HEK293 (cell line): Measurements from ENCODE around the gene MGME1.

ENCODE experiments used
- CTCF ChIA-PET: fragments of 350-600 bp; formaldehyde crosslinking; extraction: SDS; loops from one replicate; lab custom pipeline; 2021; ENCODE audit warnings: antibody characterized with exemption; lab: Yijun Ruan, JAX
- POLR2A ChIA-PET: fragments of 300-600 bp; formaldehyde crosslinking; extraction: SDS; loops from one replicate; lab custom pipeline; 2020; ENCODE audit warnings: antibody characterized with exemption, inconsistent platforms; lab: Yijun Ruan, JAX
- H3K27ac ChIP-seq: fragments of 200-500 bp; sonication (Bioruptor generic); 2 replicates; pipeline ENCODE4 v1.5.1; 2014; ENCODE audit warnings: low read depth, low read length, control low read depth, inconsistent platforms; ENCODE audit errors: extremely low read depth
- H3K36me3 ChIP-seq, 2 experiments: fragments of 200-500 bp in 1 of 2; sonication (Bioruptor generic) in 1 of 2; 1 replicate in 1 of 2; 2 replicates in 1 of 2; pipeline ENCODE4 v1.5.1; 2014 to 2017; ENCODE audit warnings: inconsistent platforms in 2 of 2, low read length in 2 of 2; ENCODE audit not compliant: control insufficient read depth in 2 of 2, insufficient read depth in 1 of 2
- H3K4me1 ChIP-seq: fragments of 200-500 bp; sonication (Bioruptor generic); 2 replicates; pipeline ENCODE4 v1.5.1; 2014; ENCODE audit warnings: mild to moderate bottlenecking, low read length, inconsistent platforms; ENCODE audit not compliant: control insufficient read depth, insufficient read depth
- H3K4me3 ChIP-seq: 2 replicates; pipeline ENCODE4 v1.5.1; 2011; ENCODE audit warnings: low read depth, mild to moderate bottlenecking, control low read depth, low read length, moderate library complexity
- H3K9me3 ChIP-seq: fragments of 200-500 bp; sonication (Bioruptor generic); 2 replicates; pipeline ENCODE4 v1.5.1; 2014; ENCODE audit warnings: low read depth, low read length, inconsistent platforms; ENCODE audit not compliant: control insufficient read depth, insufficient read depth
- FEZF1 ChIP-seq: fragments of 450-650 bp; formaldehyde crosslinking; IDR thresholded peaks from 2 replicates; pipeline ENCODE4 v1.5.1; 2016; ENCODE audit warnings: missing biosample characterization, missing genetic modification characterization
- KLF1 ChIP-seq: fragments of 450-650 bp; formaldehyde crosslinking; IDR thresholded peaks from 2 replicates; pipeline ENCODE4 v1.5.1; 2016; ENCODE audit warnings: missing biosample characterization, missing genetic modification characterization
- MYNN ChIP-seq: fragments of 450-650 bp; formaldehyde crosslinking; IDR thresholded peaks from 2 replicates; pipeline ENCODE4 v1.5.1; 2016; ENCODE audit warnings: missing biosample characterization, missing genetic modification characterization, borderline replicate concordance
- PATZ1 ChIP-seq: fragments of 450-650 bp; formaldehyde crosslinking; IDR thresholded peaks from 2 replicates; pipeline ENCODE4 v1.5.1; 2016; ENCODE audit warnings: missing biosample characterization, missing genetic modification characterization
- REPIN1 ChIP-seq: fragments of 450-650 bp; formaldehyde crosslinking; IDR thresholded peaks from 2 replicates; pipeline ENCODE4 v1.5.1; 2017; ENCODE audit warnings: missing biosample characterization, missing genetic modification characterization, low read depth
- REST ChIP-seq: fragments of 450-650 bp; formaldehyde crosslinking; IDR thresholded peaks from 2 replicates; pipeline ENCODE4 v1.5.1; 2016; ENCODE audit warnings: missing biosample characterization, missing genetic modification characterization
- SALL2 ChIP-seq: fragments of 450-650 bp; formaldehyde crosslinking; IDR thresholded peaks from 2 replicates; pipeline ENCODE4 v1.5.0; 2017; ENCODE audit warnings: missing biosample characterization, mild to moderate bottlenecking, missing genetic modification characterization, borderline replicate concordance
- ZFHX2 ChIP-seq: fragments of 450-650 bp; formaldehyde crosslinking; conservative IDR thresholded peaks from 2 replicates; pipeline ENCODE4 v1.5.1; 2016; ENCODE audit warnings: missing biosample characterization, missing genetic modification characterization
- ZFP3 ChIP-seq: fragments of 450-650 bp; formaldehyde crosslinking; IDR thresholded peaks from 2 replicates; pipeline ENCODE4 v1.5.1; 2016; ENCODE audit warnings: low read depth, missing biosample characterization, missing genetic modification characterization
- ZFP41 ChIP-seq: fragments of 450-650 bp; formaldehyde crosslinking; IDR thresholded peaks from 2 replicates; pipeline ENCODE4 v1.5.1; 2016; ENCODE audit warnings: missing biosample characterization, missing genetic modification characterization, borderline replicate concordance
- ZFP69B ChIP-seq: fragments of 450-650 bp; formaldehyde crosslinking; IDR thresholded peaks from 2 replicates; pipeline ENCODE4 v1.5.1; 2016; ENCODE audit warnings: missing biosample characterization, missing genetic modification characterization
- ZIC2 ChIP-seq: fragments of 450-650 bp; formaldehyde crosslinking; IDR thresholded peaks from 2 replicates; pipeline ENCODE4 v1.5.1; 2016; ENCODE audit warnings: missing biosample characterization, missing genetic modification characterization
- ZNF114 ChIP-seq: fragments of 450-650 bp; formaldehyde crosslinking; IDR thresholded peaks from 2 replicates; pipeline ENCODE4 v1.5.0; 2017; ENCODE audit warnings: missing biosample characterization, missing genetic modification characterization
- ZNF169 ChIP-seq: fragments of 450-650 bp; formaldehyde crosslinking; IDR thresholded peaks from 2 replicates; pipeline ENCODE4 v1.5.1; 2016; ENCODE audit warnings: missing biosample characterization, missing genetic modification characterization
- ZNF175 ChIP-seq: fragments of 450-650 bp; formaldehyde crosslinking; IDR thresholded peaks from 2 replicates; pipeline ENCODE4 v1.5.1; 2016; ENCODE audit warnings: missing biosample characterization, missing genetic modification characterization
- ZNF223 ChIP-seq: fragments of 450-650 bp; formaldehyde crosslinking; IDR thresholded peaks from 2 replicates; pipeline ENCODE4 v1.5.1; 2016; ENCODE audit warnings: missing biosample characterization, missing genetic modification characterization
- ZNF23 ChIP-seq: fragments of 450-650 bp; formaldehyde crosslinking; IDR thresholded peaks from 2 replicates; pipeline ENCODE4 v1.5.1; 2016; ENCODE audit warnings: missing biosample characterization, missing genetic modification characterization, borderline replicate concordance
- ZNF274 ChIP-seq, 2 experiments: fragments of 200-500 bp in 1 of 2; fragments of 450-650 bp in 1 of 2; sonication (Bioruptor generic) in 1 of 2; formaldehyde crosslinking in 1 of 2; IDR thresholded peaks; 2 replicates each; pipeline versions ENCODE4 v1.5.1 to v1.6.1; 2014 to 2016; ENCODE audit warnings: borderline replicate concordance in 1 of 2, inconsistent platforms in 1 of 2, low read length in 1 of 2, missing biosample characterization in 1 of 2, missing genetic modification characterization in 1 of 2
- ZNF311 ChIP-seq: fragments of 450-650 bp; formaldehyde crosslinking; IDR thresholded peaks from 2 replicates; pipeline ENCODE4 v1.5.1; 2017; ENCODE audit warnings: missing biosample characterization, missing genetic modification characterization, borderline replicate concordance
- ZNF324 ChIP-seq: fragments of 450-650 bp; formaldehyde crosslinking; IDR thresholded peaks from 2 replicates; pipeline ENCODE4 v1.5.1; 2016; ENCODE audit warnings: missing biosample characterization, missing genetic modification characterization
- ZNF341 ChIP-seq: fragments of 450-650 bp; formaldehyde crosslinking; IDR thresholded peaks from 2 replicates; pipeline ENCODE4; 2016; ENCODE audit warnings: low read depth, missing biosample characterization, missing genetic modification characterization
- ZNF391 ChIP-seq: fragments of 450-650 bp; formaldehyde crosslinking; IDR thresholded peaks from 2 replicates; pipeline ENCODE4 v1.5.1; 2016; ENCODE audit warnings: low read depth, missing biosample characterization, missing genetic modification characterization, borderline replicate concordance
- ZNF426 ChIP-seq: fragments of 450-650 bp; formaldehyde crosslinking; IDR thresholded peaks from 2 replicates; pipeline ENCODE4 v1.5.1; 2017; ENCODE audit warnings: missing biosample characterization, missing genetic modification characterization, mild to moderate bottlenecking, inconsistent platforms, moderate library complexity
- ZNF521 ChIP-seq: fragments of 450-650 bp; formaldehyde crosslinking; IDR thresholded peaks from 2 replicates; pipeline ENCODE4 v1.5.1; 2017; ENCODE audit warnings: missing biosample characterization, mild to moderate bottlenecking, missing genetic modification characterization
- ZNF549 ChIP-seq: fragments of 450-650 bp; IDR thresholded peaks from 2 replicates; pipeline ENCODE4 v1.5.1; 2018; ENCODE audit warnings: missing biosample characterization, missing genetic modification characterization, mild to moderate bottlenecking, inconsistent platforms, moderate library complexity
- ZNF558 ChIP-seq: fragments of 450-650 bp; formaldehyde crosslinking; IDR thresholded peaks from 2 replicates; pipeline ENCODE4 v1.5.1; 2016; ENCODE audit warnings: missing biosample characterization, missing genetic modification characterization
- ZNF645 ChIP-seq: fragments of 450-650 bp; formaldehyde crosslinking; IDR thresholded peaks from 2 replicates; pipeline ENCODE4; 2016; ENCODE audit warnings: missing biosample characterization, missing genetic modification characterization
- ZNF670 ChIP-seq: fragments of 450-650 bp; formaldehyde crosslinking; IDR thresholded peaks from 2 replicates; pipeline ENCODE4 v1.5.1; 2016; ENCODE audit warnings: missing biosample characterization, missing genetic modification characterization, low read depth
- ZNF792 ChIP-seq: fragments of 450-650 bp; formaldehyde crosslinking; IDR thresholded peaks from 2 replicates; pipeline ENCODE4 v1.5.1; 2016; ENCODE audit warnings: missing biosample characterization, missing genetic modification characterization
- ZNF837 ChIP-seq: fragments of 450-650 bp; formaldehyde crosslinking; IDR thresholded peaks from 2 replicates; pipeline ENCODE4 v1.5.1; 2016; ENCODE audit warnings: missing biosample characterization, missing genetic modification characterization
- ZSCAN30 ChIP-seq: fragments of 450-650 bp; IDR thresholded peaks from 2 replicates; pipeline ENCODE4 v1.5.1; 2018; ENCODE audit warnings: missing biosample characterization, mild to moderate bottlenecking, missing genetic modification characterization, moderate library complexity

The MGME1 gene

GRCh38 chr20:18020931-18021330, 52.1 kb downstream of the MGME1 start:
- Histone ChIP-seq H3K9me3 (no peaks in the 10 kb centered on the region), H3K27ac (no peak overlapping the region), H3K4me1 (no peaks in the 10 kb centered on the region), H3K36me3 (peaks cover 0 to 14% of the 10 kb centered on the region in 2 experiments; a peak in 2 of 3 replicates), H3K4me3 (no peak overlapping the region)
- ChIA-PET POLR2A (interaction anchor here (0.6 kb wide), 1 partner anchor 37 kb away, joined by 3 read pairs; the partner anchor contains the start of gene OVOL2), CTCF (interaction anchor here (0.9 kb wide), 1 partner anchor 259 kb away, joined by 3 read pairs; no protein-coding TSS in a partner anchor)
- TF ChIP-seq PATZ1 (tag by site-specific recombination) (no peak), ZNF670 (tag by site-specific recombination) (no peak), ZNF324 (tag by site-specific recombination) (no peak), ZNF792 (tag by site-specific recombination) (no peak), ZNF558 (tag by site-specific recombination) (no peak), ZNF426 (no peak), ZNF274 (IDR thresholded peaks at IDR 0.05; ENCODE audit: low read length) (no peak), ZNF274 (tag by site-specific recombination; IDR thresholded peaks at IDR 0.05; ENCODE audit: borderline replicate concordance) (no peak), ZFP41 (tag by site-specific recombination) (no peak), ZNF521 (no peak), ZNF175 (no peak), ZNF391 (tag by site-specific recombination) (no peak), ZNF223 (tag by site-specific recombination) (no peak), ZFHX2 (tag by site-specific recombination) (no peak), ZFP3 (tag by site-specific recombination) (no peak)

GRCh38 chr20:18024606-18025127, 55.8 kb downstream of the MGME1 start:
- no peaks in the 10 kb centered on the region for H3K9me3 ChIP-seq
- ChIA-PET CTCF (no interaction called here), POLR2A (no interaction called here)
- TF ChIP-seq MYNN (tag by site-specific recombination), result no peak
- TF ChIP-seq FEZF1, result no peak
- no peak for TF ChIP-seq ZNF311 (tag by site-specific recombination)
- TF ChIP-seq ZFP69B, result no peak
- no peak for TF ChIP-seq ZNF114
- no peak for TF ChIP-seq ZNF169 (tag by site-specific recombination)
- TF ChIP-seq ZNF549 (tag by site-specific recombination), result no peak
- no peak for TF ChIP-seq REST (tag by site-specific recombination)
- TF ChIP-seq ZNF645, result no peak
- no peak for TF ChIP-seq ZNF23 (tag by site-specific recombination)
- TF ChIP-seq ZSCAN30, result no peak
- no peak for TF ChIP-seq SALL2 (tag by site-specific recombination)
- no peak for TF ChIP-seq REPIN1 (tag by site-specific recombination)
- no peak for TF ChIP-seq ZNF837 (tag by site-specific recombination)
- no peak for TF ChIP-seq ZNF341
- TF ChIP-seq ZNF175, result no peak
- no peak for TF ChIP-seq KLF1 (tag by site-specific recombination)
- TF ChIP-seq ZIC2 (tag by site-specific recombination), result no peak

More at GRCh38 chr20:18024606-18025127, 55.8 kb downstream of the MGME1 start:
- no peak overlapping the region for H3K27ac ChIP-seq
- H3K4me3 ChIP-seq, result no peak overlapping the region
- peaks cover 0 to 14% of the 10 kb centered on the region in 2 experiments; a peak in 2 of 3 replicates for H3K36me3 ChIP-seq
- no peaks in the 10 kb centered on the region for H3K4me1 ChIP-seq
